Keratinocyte (primary cell): Measurements from ENCODE around the gene NBEA. TPM values are rescaled to one million over a fixed set of nuclear protein-coding genes. Genes with fewer than 3 reads are reported as not detected.
"Not testable (repeated sequence)": the region's sequence is repeated elsewhere in the genome, so short reads cannot be mapped to it uniquely, and the experiment has no call there.

Source experiments
- DNase-seq: peaks from one replicate; pipeline ENCODE4 v3.0.0-alpha.2; 2011; ENCODE audit warnings: low read depth, missing footprints, low spot score
- FAIRE-seq: peaks from 2 replicates; lab custom pipeline; 2011; peaks lifted over from hg19 to GRCh38; lab: Jason Lieb, UNC
- H2AFZ ChIP-seq: 2 replicates; pipeline ENCODE4 v1.6.0; 2012; ENCODE audit warnings: low read length, control low read depth, inconsistent platforms; ENCODE audit not compliant: control insufficient read depth
- H3K27ac ChIP-seq: 2 replicates; pipeline ENCODE4 v1.5.1; 2011; ENCODE audit warnings: low read length; ENCODE audit not compliant: control insufficient read depth, insufficient read depth
- H3K27me3 ChIP-seq: 3 replicates; pipeline ENCODE4 v1.6.0; 2011; ENCODE audit warnings: low read length; ENCODE audit not compliant: control insufficient read depth, insufficient read depth; ENCODE audit errors: extremely low read depth
- H3K36me3 ChIP-seq, 2 experiments: 2 replicates in 1 of 2; 3 replicates in 1 of 2; pipeline ENCODE4 v1.5.1; 2011; ENCODE audit warnings: low read length in 2 of 2, mild to moderate bottlenecking in 1 of 2; ENCODE audit not compliant: control insufficient read depth in 2 of 2, insufficient read depth in 2 of 2; ENCODE audit errors: extremely low read depth in 1 of 2
- H3K4me1 ChIP-seq: 3 replicates; pipeline ENCODE4 v1.5.1; 2011; ENCODE audit warnings: low read length; ENCODE audit not compliant: control insufficient read depth, insufficient read depth; ENCODE audit errors: extremely low read depth
- H3K4me2 ChIP-seq: 3 replicates; pipeline ENCODE4 v1.6.0; 2011; ENCODE audit warnings: low read depth, low read length; ENCODE audit not compliant: control insufficient read depth, insufficient read depth; ENCODE audit errors: extremely low read depth
- H3K4me3 ChIP-seq, 3 experiments: fragments of 200-600 bp in 1 of 3; sonication (generic) in 1 of 3; 2 replicates in 2 of 3; 3 replicates in 1 of 3; pipeline ENCODE4 v1.5.1; 2011 to 2016; ENCODE audit warnings: low read length in 3 of 3, mild to moderate bottlenecking in 3 of 3, control low read depth in 2 of 3, inconsistent platforms in 1 of 3, low read depth in 1 of 3, mixed read lengths in 1 of 3, mixed run types in 1 of 3, moderate library complexity in 1 of 3; ENCODE audit not compliant: control insufficient read depth in 2 of 3, insufficient read depth in 2 of 3; ENCODE audit errors: extremely low read depth in 1 of 3
- H3K79me2 ChIP-seq: 2 replicates; pipeline ENCODE4 v1.6.0; 2012; ENCODE audit warnings: low read length; ENCODE audit not compliant: control insufficient read depth, insufficient read depth
- H3K9ac ChIP-seq: 3 replicates; pipeline ENCODE4 v1.6.0; 2011; ENCODE audit warnings: low read length; ENCODE audit not compliant: control insufficient read depth, insufficient read depth; ENCODE audit errors: extremely low read depth
- H3K9me1 ChIP-seq: 3 replicates; pipeline ENCODE4 v1.6.0; 2011; ENCODE audit warnings: low read length; ENCODE audit not compliant: control insufficient read depth, insufficient read depth; ENCODE audit errors: extremely low read depth
- H3K9me3 ChIP-seq: 2 replicates; pipeline ENCODE4 v1.5.1; 2012; ENCODE audit warnings: low read depth, low read length; ENCODE audit not compliant: control insufficient read depth
- H4K20me1 ChIP-seq: 3 replicates; pipeline ENCODE4 v1.6.0; 2011; ENCODE audit warnings: low read length; ENCODE audit not compliant: control insufficient read depth, insufficient read depth; ENCODE audit errors: extremely low read depth
- EZH2 ChIP-seq: IDR thresholded peaks from one replicate; pipeline ENCODE4 v1.6.1; 2012; ENCODE audit warnings: inconsistent platforms, mild to moderate bottlenecking, low read length, moderate library complexity
- dilution Hi-C: fragments of 300-500 bp; cut with MboI; formaldehyde crosslinking; loops from one replicate; pipeline ENCODE4 v1.7.0; 2020; ENCODE audit warnings: low sequenced_read_pairs; ENCODE audit not compliant: extremely low pct_ligation_motif_present
- polyA plus RNA-seq, 5 experiments: library from polyadenylated mRNA; depleted of rRNA in 3 of 5; stranded (reverse) in 3 of 5; stranded (forward) in 1 of 5; unstranded in 1 of 5; fragments of >200 nt; gene quantifications; 1 replicate in 1 of 5; 2 replicates in 3 of 5; 3 replicates in 1 of 5; pipeline versions ENCODE4 v1.2.1 to v1.2.3, GENCODE V29; 2011 to 2012; ENCODE audit warnings: missing spikeins in 2 of 5, low read depth in 1 of 5, low replicate concordance in 1 of 5
- TF ChIP-seq, protein P1 (sequence below), 3 experiments: IDR thresholded peaks in 1 of 3; conservative IDR thresholded peaks in 1 of 3; optimal IDR thresholded peaks in 1 of 3; 2 replicates in 2 of 3; 3 replicates in 1 of 3; pipeline versions ENCODE3 to v1.5.1; 2011; ENCODE audit warnings: low read length in 3 of 3, mild to moderate bottlenecking in 3 of 3, moderate library complexity in 2 of 3, control low read depth in 1 of 3, inconsistent platforms in 1 of 3; ENCODE audit not compliant: insufficient read depth in 2 of 3; ENCODE audit errors: extremely low read depth in 1 of 3

NBEA gene
- polyA plus RNA-seq, 1 donor (not counting 4 experiments of a cell fraction or from before 2014, with no cell fraction given) = 0.05 TPM

- FAIRE-seq = no peak
Observed at GRCh38 chr13:35392768-35393167, 450.7 kb downstream of the NBEA start.

DNA sequence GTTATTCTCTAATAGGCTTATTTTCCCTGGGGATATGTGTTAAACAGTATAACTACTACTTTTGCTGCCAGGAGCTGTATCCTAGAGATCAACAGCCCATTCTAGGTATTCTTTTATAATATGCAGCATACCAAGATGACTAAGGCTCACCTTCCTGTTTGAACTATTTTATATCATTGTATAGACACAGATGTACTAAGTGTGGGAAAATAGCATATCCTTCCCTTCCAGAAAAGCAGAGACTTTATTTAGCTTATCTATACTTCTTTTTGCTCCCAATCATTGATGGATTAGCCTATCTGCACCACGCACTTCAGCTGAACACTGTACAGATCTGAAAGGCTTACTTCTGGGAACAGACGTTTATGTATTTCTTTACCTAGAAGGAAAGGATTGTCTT lies 451.8 kb downstream of the NBEA start:
- Histone ChIP-seq H3K27ac (no peak overlapping the region), H3K9me1 (no peaks in the 10 kb centered on the region), H3K27me3 (no peaks in the 10 kb centered on the region), H3K79me2 (no peaks in the 10 kb centered on the region), H3K4me1 (no peaks in the 10 kb centered on the region), H2AFZ (no peak overlapping the region), H3K4me3 (no peak overlapping the region), H3K9ac (no peak overlapping the region), H3K36me3 (no peaks in the 10 kb centered on the region), H3K4me2 (no peak overlapping the region), H4K20me1 (no peaks in the 10 kb centered on the region), H3K9me3 (no peaks in the 10 kb centered on the region)
- no peak for FAIRE-seq
- TF ChIP-seq, protein P1, sequence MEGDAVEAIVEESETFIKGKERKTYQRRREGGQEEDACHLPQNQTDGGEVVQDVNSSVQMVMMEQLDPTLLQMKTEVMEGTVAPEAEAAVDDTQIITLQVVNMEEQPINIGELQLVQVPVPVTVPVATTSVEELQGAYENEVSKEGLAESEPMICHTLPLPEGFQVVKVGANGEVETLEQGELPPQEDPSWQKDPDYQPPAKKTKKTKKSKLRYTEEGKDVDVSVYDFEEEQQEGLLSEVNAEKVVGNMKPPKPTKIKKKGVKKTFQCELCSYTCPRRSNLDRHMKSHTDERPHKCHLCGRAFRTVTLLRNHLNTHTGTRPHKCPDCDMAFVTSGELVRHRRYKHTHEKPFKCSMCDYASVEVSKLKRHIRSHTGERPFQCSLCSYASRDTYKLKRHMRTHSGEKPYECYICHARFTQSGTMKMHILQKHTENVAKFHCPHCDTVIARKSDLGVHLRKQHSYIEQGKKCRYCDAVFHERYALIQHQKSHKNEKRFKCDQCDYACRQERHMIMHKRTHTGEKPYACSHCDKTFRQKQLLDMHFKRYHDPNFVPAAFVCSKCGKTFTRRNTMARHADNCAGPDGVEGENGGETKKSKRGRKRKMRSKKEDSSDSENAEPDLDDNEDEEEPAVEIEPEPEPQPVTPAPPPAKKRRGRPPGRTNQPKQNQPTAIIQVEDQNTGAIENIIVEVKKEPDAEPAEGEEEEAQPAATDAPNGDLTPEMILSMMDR (optimal IDR thresholded peaks at IDR 0.05 in 1 of 3, IDR thresholded peaks at IDR 0.05 in 1 of 3, conservative IDR thresholded peaks at IDR 0.05 in 1 of 3; ENCODE audit: extremely low read depth in 1 of 3, insufficient read depth in 2 of 3, low read length in 3 of 3) = no peak
- no peak for TF ChIP-seq EZH2
- dilution Hi-C loops = no loop called here
- DNase-seq = no peak

More at GRCh38 chr13:35392768-35393167, 450.7 kb downstream of the NBEA start:
- H3K36me3 ChIP-seq = no peaks in the 10 kb centered on the region
- no peaks in the 10 kb centered on the region for H3K9me1 ChIP-seq
- dilution Hi-C loops = no loop called here
- H3K4me3 ChIP-seq = no peak overlapping the region
- no peak overlapping the region for H2AFZ ChIP-seq
- H3K79me2 ChIP-seq = no peaks in the 10 kb centered on the region
- no peaks in the 10 kb centered on the region for H3K27me3 ChIP-seq
- H3K9me3 ChIP-seq = no peaks in the 10 kb centered on the region
- no peak for DNase-seq
- H3K27ac ChIP-seq = no peak overlapping the region
- no peaks in the 10 kb centered on the region for H4K20me1 ChIP-seq
- H3K4me2 ChIP-seq = no peak overlapping the region
- H3K4me1 ChIP-seq = no peaks in the 10 kb centered on the region
- H3K9ac ChIP-seq = no peak overlapping the region
- TF ChIP-seq, protein P1 (optimal IDR thresholded peaks at IDR 0.05 in 1 of 3, IDR thresholded peaks at IDR 0.05 in 1 of 3, conservative IDR thresholded peaks at IDR 0.05 in 1 of 3; ENCODE audit: extremely low read depth in 1 of 3, insufficient read depth in 2 of 3, low read length in 3 of 3) = no peak
- TF ChIP-seq EZH2 = no peak

- H3K9me3 ChIP-seq, H3K9ac ChIP-seq, dilution Hi-C loops, H3K4me3 ChIP-seq, H3K27me3 ChIP-seq, H4K20me1 ChIP-seq, H2AFZ ChIP-seq, H3K4me1 ChIP-seq, H3K36me3 ChIP-seq, H3K4me2 ChIP-seq, FAIRE-seq, H3K27ac ChIP-seq, DNase-seq, H3K79me2 ChIP-seq, H3K9me1 ChIP-seq: not testable (repeated sequence)
Observed at GRCh38 chr13:35408285-35408684, 466.2 kb downstream of the NBEA start.
